K562 (cell line): ENCODE measurements around the gene KCTD19. TPM values are rescaled to one million over a fixed set of nuclear protein-coding genes. Genes with fewer than 3 reads are reported as not detected.

Experiments used
- CREM ChIP-seq: IDR thresholded peaks from 2 replicates; pipeline ENCODE4 v1.6.1; 2014; ENCODE audit warnings: antibody characterized with exemption, low read depth
- CSDE1 ChIP-seq, 2 experiments: fragments of 450-650 bp; IDR thresholded peaks; 2 replicates each; pipeline ENCODE4 v1.6.1; 2016; ENCODE audit warnings: mild to moderate bottlenecking in 1 of 2
- CTBP1 ChIP-seq: fragments of 450-650 bp; IDR thresholded peaks from 2 replicates; pipeline ENCODE4 v1.6.1; 2016; ENCODE audit warnings: borderline replicate concordance
- CXXC5 ChIP-seq: fragments of 250-450 bp; sonication (Bioruptor Pico); IDR thresholded peaks from 2 replicates; pipeline ENCODE4 v1.8.0; 2022; ENCODE audit warnings: inconsistent platforms, mild to moderate bottlenecking, moderate library complexity
- ELF1 ChIP-seq: fragments of 200-800 bp; sonication (Bioruptor generic); IDR thresholded peaks from 2 replicates; pipeline ENCODE4 v1.6.1; 2016; ENCODE audit warnings: missing genetic modification characterization, missing compliant biosample characterization
- ETV1 ChIP-seq: fragments of 450-650 bp; conservative IDR thresholded peaks from 2 replicates; pipeline ENCODE4 v1.6.1; 2016; ENCODE audit warnings: missing genetic modification characterization, control low read depth, low read depth, missing compliant biosample characterization
- NRF1 ChIP-seq, 2 experiments: fragments of 450-650 bp; IDR thresholded peaks in 1 of 2; conservative IDR thresholded peaks in 1 of 2; 2 replicates each; pipeline ENCODE4 v1.6.1; 2014; ENCODE audit warnings: mild to moderate bottlenecking in 2 of 2
- POLR2AphosphoS5 ChIP-seq: IDR thresholded peaks from 2 replicates; pipeline ENCODE4 v1.6.1; 2011; ENCODE audit warnings: mild to moderate bottlenecking, low read depth, low read length, moderate library complexity; ENCODE audit not compliant: control insufficient read depth, insufficient read depth
- PTRF ChIP-seq: fragments of 450-650 bp; IDR thresholded peaks from 2 replicates; pipeline ENCODE4 v1.6.1; 2016; ENCODE audit warnings: mild to moderate bottlenecking, missing genetic modification characterization, missing compliant biosample characterization
- RAD51 ChIP-seq: fragments of 450-650 bp; IDR thresholded peaks from 2 replicates; pipeline ENCODE4 v1.7.1; 2016; ENCODE audit warnings: low read depth, mild to moderate bottlenecking, borderline replicate concordance
- RBM17 ChIP-seq: fragments of 200-400 bp; formaldehyde crosslinking; IDR thresholded peaks from 2 replicates; pipeline ENCODE4 v1.6.1; 2017; ENCODE audit warnings: low read depth, mild to moderate bottlenecking, low read length, borderline replicate concordance
- ZBTB7A ChIP-seq: IDR thresholded peaks from 2 replicates; pipeline ENCODE4 v1.6.1; 2011; ENCODE audit warnings: low read depth, mild to moderate bottlenecking, low read length, moderate library complexity, borderline replicate concordance; ENCODE audit not compliant: control insufficient read depth
- ZNF174 ChIP-seq: fragments of 250-450 bp; sonication (Bioruptor Pico); IDR thresholded peaks from 2 replicates; pipeline ENCODE4 v1.4.0; 2020; ENCODE audit warnings: mild to moderate bottlenecking
- ZNF584 ChIP-seq: fragments of 200-800 bp; sonication (Bioruptor generic); IDR thresholded peaks from 2 replicates; pipeline ENCODE4 v1.6.1; 2016; ENCODE audit warnings: low read depth, mild to moderate bottlenecking, missing genetic modification characterization, missing compliant biosample characterization
- ZNF764 ChIP-seq: fragments of 250-450 bp; sonication (Bioruptor Pico); IDR thresholded peaks from 2 replicates; pipeline ENCODE4 v1.4.0; 2020; ENCODE audit warnings: low read depth, mild to moderate bottlenecking, moderate library complexity
- ZNF778 ChIP-seq: fragments of 450-650 bp; formaldehyde crosslinking; IDR thresholded peaks from 2 replicates; pipeline ENCODE4 v1.4.0; 2020; ENCODE audit warnings: mild to moderate bottlenecking, moderate library complexity
- polyA plus RNA-seq, 8 experiments: library from polyadenylated mRNA; depleted of rRNA in 4 of 8; stranded (reverse) in 5 of 8; unstranded in 3 of 8; fragments of >200 nt; fragmentation: Nextera tagmentation in 2 of 8; fragmentation: Illumina TruSeq in 1 of 8; extraction: Ambion mirVana in 2 of 8; extraction: Trizol in 1 of 8; gene quantifications; 2 replicates each; pipeline versions ENCODE4 v1.2.1 to v1.2.3, GENCODE V29; 2011 to 2014; ENCODE audit warnings: inconsistent platforms in 1 of 8, missing spikeins in 1 of 8
- total RNA-seq, 7 experiments: library from RNA; depleted of rRNA in 6 of 7; stranded (reverse); fragments of >200 nt in 6 of 7; fragmentation: Illumina TruSeq in 2 of 7; extraction: Trizol in 2 of 7; gene quantifications; 2 replicates each; pipeline versions ENCODE4 v1.2.1 to v1.2.3, GENCODE V29; 2011 to 2021; ENCODE audit warnings: low replicate concordance in 1 of 7
- TF ChIP-seq, protein P1 (sequence below): fragments of 200-400 bp; formaldehyde crosslinking; IDR thresholded peaks from 2 replicates; pipeline ENCODE4 v1.6.1; 2017; ENCODE audit warnings: mild to moderate bottlenecking, low read depth, low read length, moderate library complexity
- TF ChIP-seq, protein P2 (sequence below), 3 experiments: fragments of 200-800 bp in 1 of 3; fragments of 250-450 bp in 1 of 3; fragments of 450-650 bp in 1 of 3; sonication (Bioruptor Pico) in 1 of 3; sonication (Bioruptor generic) in 1 of 3; formaldehyde crosslinking in 1 of 3; IDR thresholded peaks; 2 replicates each; pipeline versions ENCODE4 v1.6.1 to v1.8.0; 2016 to 2022; ENCODE audit warnings: mild to moderate bottlenecking in 2 of 3, missing genetic modification characterization in 2 of 3, missing compliant biosample characterization in 1 of 3, moderate library complexity in 1 of 3
- TF ChIP-seq, protein P3 (sequence below): sonication (generic); formaldehyde crosslinking; IDR thresholded peaks from 2 replicates; pipeline ENCODE4 v1.8.1; 2023; ENCODE audit warnings: mild to moderate bottlenecking, missing genetic modification reagents

Gene KCTD19
- total and polyA plus RNA-seq, 9 of the 15 experiments (the other 6 are each of a cell fraction or from before 2014, with no cell fraction given) = 0.03 to 0.91 (median 0.22) TPM; not detected in 2

DNA sequence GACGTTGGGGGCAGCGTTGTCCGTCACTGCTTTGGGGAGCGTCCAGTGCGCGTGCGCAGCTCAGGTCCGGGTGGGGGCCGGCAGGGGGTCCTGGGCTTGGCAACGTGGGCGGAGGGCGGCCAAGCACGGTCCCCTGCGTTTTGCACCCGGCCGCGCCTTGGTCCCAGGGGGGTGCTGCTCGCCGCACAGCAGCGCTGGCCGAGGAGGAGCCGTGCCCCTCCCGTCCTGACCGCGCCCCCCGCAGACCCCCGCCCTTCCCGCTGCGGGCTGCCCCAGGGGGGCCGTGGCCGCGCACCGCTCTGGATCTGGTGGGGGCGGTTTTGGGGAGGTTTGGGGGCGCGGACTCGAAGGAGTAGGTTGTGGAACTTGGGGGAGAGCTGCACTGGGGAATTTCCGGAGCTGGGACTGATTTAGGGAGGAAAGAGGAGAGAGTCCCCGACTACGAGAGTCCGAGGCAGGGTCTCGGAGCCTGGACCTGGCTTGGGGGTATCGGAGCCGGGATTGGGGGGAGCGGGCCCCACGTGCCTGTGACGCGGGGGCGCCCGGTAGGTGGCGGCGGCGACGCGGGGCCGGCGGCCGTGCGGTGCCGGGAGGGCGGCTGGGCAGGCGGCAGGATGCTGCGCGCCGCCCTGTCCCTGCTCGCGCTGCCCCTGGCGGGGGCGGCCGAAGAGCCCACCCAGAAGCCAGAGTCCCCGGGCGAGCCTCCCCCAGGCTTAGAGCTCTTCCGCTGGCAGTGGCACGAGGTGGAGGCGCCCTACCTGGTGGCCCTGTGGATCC, 78.0 kb downstream of the KCTD19 start, which contains the start of gene SLC9A5 (continued):
- TF ChIP-seq RBM17 = no peak
- no peak for TF ChIP-seq CSDE1 (IDR thresholded peaks at IDR 0.05)
- peak; percentile 82 for TF ChIP-seq CXXC5 (CRISPR knock-in tag)
- TF ChIP-seq POLR2AphosphoS5 = no peak
- TF ChIP-seq, protein P1, sequence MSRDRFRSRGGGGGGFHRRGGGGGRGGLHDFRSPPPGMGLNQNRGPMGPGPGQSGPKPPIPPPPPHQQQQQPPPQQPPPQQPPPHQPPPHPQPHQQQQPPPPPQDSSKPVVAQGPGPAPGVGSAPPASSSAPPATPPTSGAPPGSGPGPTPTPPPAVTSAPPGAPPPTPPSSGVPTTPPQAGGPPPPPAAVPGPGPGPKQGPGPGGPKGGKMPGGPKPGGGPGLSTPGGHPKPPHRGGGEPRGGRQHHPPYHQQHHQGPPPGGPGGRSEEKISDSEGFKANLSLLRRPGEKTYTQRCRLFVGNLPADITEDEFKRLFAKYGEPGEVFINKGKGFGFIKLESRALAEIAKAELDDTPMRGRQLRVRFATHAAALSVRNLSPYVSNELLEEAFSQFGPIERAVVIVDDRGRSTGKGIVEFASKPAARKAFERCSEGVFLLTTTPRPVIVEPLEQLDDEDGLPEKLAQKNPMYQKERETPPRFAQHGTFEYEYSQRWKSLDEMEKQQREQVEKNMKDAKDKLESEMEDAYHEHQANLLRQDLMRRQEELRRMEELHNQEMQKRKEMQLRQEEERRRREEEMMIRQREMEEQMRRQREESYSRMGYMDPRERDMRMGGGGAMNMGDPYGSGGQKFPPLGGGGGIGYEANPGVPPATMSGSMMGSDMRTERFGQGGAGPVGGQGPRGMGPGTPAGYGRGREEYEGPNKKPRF = no peak
- TF ChIP-seq, protein P2, sequence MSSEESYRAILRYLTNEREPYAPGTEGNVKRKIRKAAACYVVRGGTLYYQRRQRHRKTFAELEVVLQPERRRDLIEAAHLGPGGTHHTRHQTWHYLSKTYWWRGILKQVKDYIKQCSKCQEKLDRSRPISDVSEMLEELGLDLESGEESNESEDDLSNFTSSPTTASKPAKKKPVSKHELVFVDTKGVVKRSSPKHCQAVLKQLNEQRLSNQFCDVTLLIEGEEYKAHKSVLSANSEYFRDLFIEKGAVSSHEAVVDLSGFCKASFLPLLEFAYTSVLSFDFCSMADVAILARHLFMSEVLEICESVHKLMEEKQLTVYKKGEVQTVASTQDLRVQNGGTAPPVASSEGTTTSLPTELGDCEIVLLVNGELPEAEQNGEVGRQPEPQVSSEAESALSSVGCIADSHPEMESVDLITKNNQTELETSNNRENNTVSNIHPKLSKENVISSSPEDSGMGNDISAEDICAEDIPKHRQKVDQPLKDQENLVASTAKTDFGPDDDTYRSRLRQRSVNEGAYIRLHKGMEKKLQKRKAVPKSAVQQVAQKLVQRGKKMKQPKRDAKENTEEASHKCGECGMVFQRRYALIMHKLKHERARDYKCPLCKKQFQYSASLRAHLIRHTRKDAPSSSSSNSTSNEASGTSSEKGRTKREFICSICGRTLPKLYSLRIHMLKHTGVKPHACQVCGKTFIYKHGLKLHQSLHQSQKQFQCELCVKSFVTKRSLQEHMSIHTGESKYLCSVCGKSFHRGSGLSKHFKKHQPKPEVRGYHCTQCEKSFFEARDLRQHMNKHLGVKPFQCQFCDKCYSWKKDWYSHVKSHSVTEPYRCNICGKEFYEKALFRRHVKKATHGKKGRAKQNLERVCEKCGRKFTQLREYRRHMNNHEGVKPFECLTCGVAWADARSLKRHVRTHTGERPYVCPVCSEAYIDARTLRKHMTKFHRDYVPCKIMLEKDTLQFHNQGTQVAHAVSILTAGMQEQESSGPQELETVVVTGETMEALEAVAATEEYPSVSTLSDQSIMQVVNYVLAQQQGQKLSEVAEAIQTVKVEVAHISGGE (CRISPR knock-in tag; IDR thresholded peaks at IDR 0.05) = peak in 1 of 3 experiments; percentile 41; a peak in 1 of 6 replicates
- TF ChIP-seq, protein P3, sequence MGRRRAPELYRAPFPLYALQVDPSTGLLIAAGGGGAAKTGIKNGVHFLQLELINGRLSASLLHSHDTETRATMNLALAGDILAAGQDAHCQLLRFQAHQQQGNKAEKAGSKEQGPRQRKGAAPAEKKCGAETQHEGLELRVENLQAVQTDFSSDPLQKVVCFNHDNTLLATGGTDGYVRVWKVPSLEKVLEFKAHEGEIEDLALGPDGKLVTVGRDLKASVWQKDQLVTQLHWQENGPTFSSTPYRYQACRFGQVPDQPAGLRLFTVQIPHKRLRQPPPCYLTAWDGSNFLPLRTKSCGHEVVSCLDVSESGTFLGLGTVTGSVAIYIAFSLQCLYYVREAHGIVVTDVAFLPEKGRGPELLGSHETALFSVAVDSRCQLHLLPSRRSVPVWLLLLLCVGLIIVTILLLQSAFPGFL (CRISPR knock-in tag) = no peak
- no peak for TF ChIP-seq ZNF764 (CRISPR knock-in tag)
- TF ChIP-seq ZBTB7A = peak; percentile 89; the same call in 1 of the 2 replicates
- peak; percentile 90 to 92 for TF ChIP-seq NRF1 (conservative IDR thresholded peaks at IDR 0.05 in 1 of 2, IDR thresholded peaks at IDR 0.05 in 1 of 2)
- no peak for TF ChIP-seq PTRF (tag)
- TF ChIP-seq CREM = peak; percentile 41; the same call in 1 of the 2 replicates
- TF ChIP-seq ETV1 (tag) = no peak
- no peak for TF ChIP-seq ELF1
- TF ChIP-seq ZNF584 (CRISPR knock-in tag) = no peak
- TF ChIP-seq ZNF778 (CRISPR knock-in tag) = no peak
- TF ChIP-seq ZNF174 (CRISPR knock-in tag) = no peak
- peak; percentile 57; the same call in 1 of the 2 replicates for TF ChIP-seq CTBP1
- no peak for TF ChIP-seq RAD51
